HepG2 (cell line): Measurements from ENCODE around the gene GNB1. TPM values are rescaled to one million over a fixed set of nuclear protein-coding genes. Genes with fewer than 3 reads are reported as not detected.

Experiments
- ATAC-seq: fragments of 200-7000 bp; cut with Tn5 transposase; 3 replicates; pipeline ENCODE4 v1.9.1; 2020; ENCODE audit warnings: mild to moderate bottlenecking, moderate library complexity
- BruUV-seq: library from RNA; stranded (reverse); fragments of 400-500 nt; replicated peaks from 2 replicates; lab custom pipeline; 2021; lab: Mats Ljungman, UMichigan
- CTCF ChIA-PET: fragments of 300-600 bp; formaldehyde crosslinking; extraction: SDS; loops from one replicate; lab custom pipeline; 2021; ENCODE audit warnings: low total read pairs, inconsistent platforms, low intra/inter-chr PET ratio; lab: Yijun Ruan, JAX
- POLR2A ChIA-PET: fragments of 350-600 bp; sonication (Branson Sonifier 250); formaldehyde crosslinking; loops from one replicate; lab custom pipeline; 2020; ENCODE audit warnings: antibody characterized with exemption, inconsistent platforms; lab: Yijun Ruan, JAX
- DNase-seq: peaks from one replicate; pipeline ENCODE4 v3.0.0-alpha.2; 2015; ENCODE audit warnings: low spot score
- FAIRE-seq: peaks from 3 replicates; lab custom pipeline; 2011; peaks lifted over from hg19 to GRCh38; lab: Jason Lieb, UNC
- H2AFZ ChIP-seq: one replicate; pipeline ENCODE4 v1.6.1; 2011; ENCODE audit warnings: low read length, inconsistent platforms
- H3K27ac ChIP-seq: fragments of 300-600 bp; 3 replicates; pipeline ENCODE4 v1.8.0; 2011; ENCODE audit warnings: mixed run types, mild to moderate bottlenecking, mixed read lengths, low read length, inconsistent platforms; ENCODE audit not compliant: insufficient read depth; ENCODE audit errors: extremely low read length
- H3K27me3 ChIP-seq, 2 experiments: fragments of 200-600 bp in 1 of 2; 2 replicates in 1 of 2; 3 replicates in 1 of 2; pipeline versions ENCODE4 v1.6.0 to v1.8.0; 2011; ENCODE audit warnings: low read length in 2 of 2, mild to moderate bottlenecking in 2 of 2, moderate library complexity in 2 of 2, inconsistent platforms in 1 of 2; ENCODE audit not compliant: insufficient read depth in 2 of 2, control insufficient read depth in 1 of 2
- H3K36me3 ChIP-seq, 2 experiments: fragments of 200-600 bp in 1 of 2; replicated peaks in 1 of 2; 2 replicates in 1 of 2; 3 replicates in 1 of 2; pipeline versions ENCODE4 v1.5.1 to v1.8.0; 2011; ENCODE audit warnings: low read length in 2 of 2, inconsistent platforms in 1 of 2; ENCODE audit not compliant: insufficient read depth in 2 of 2, control insufficient read depth in 1 of 2
- H3K4me1 ChIP-seq: 2 replicates; pipeline ENCODE4 v1.5.1; 2012; ENCODE audit warnings: low read length, inconsistent platforms; ENCODE audit not compliant: insufficient read depth
- H3K4me2 ChIP-seq: 2 replicates; pipeline ENCODE4 v1.6.0; 2011; ENCODE audit warnings: low read depth, low read length, inconsistent platforms
- H3K4me3 ChIP-seq, 3 experiments: fragments of 200-600 bp in 1 of 3; sonication (generic), shearing (Covaris generic) in 1 of 3; replicated peaks in 1 of 3; 2 replicates each; pipeline ENCODE4 v1.5.1; 2011 to 2016; ENCODE audit warnings: low read length in 3 of 3, inconsistent platforms in 2 of 3, low read depth in 2 of 3, mild to moderate bottlenecking in 2 of 3, control low read depth in 1 of 3, mixed read lengths in 1 of 3; ENCODE audit not compliant: insufficient read depth in 1 of 3
- H3K79me2 ChIP-seq: one replicate; pipeline ENCODE4 v1.6.1; 2011; ENCODE audit warnings: low read length, inconsistent platforms; ENCODE audit not compliant: insufficient read depth
- H3K9ac ChIP-seq: 2 replicates; pipeline ENCODE4 v1.6.0; 2011; ENCODE audit warnings: mild to moderate bottlenecking, low read depth, low read length, inconsistent platforms; ENCODE audit not compliant: insufficient read depth
- H3K9me3 ChIP-seq: 2 replicates; pipeline ENCODE4 v1.5.1; 2012; ENCODE audit warnings: mild to moderate bottlenecking, low read length
- H4K20me1 ChIP-seq: 2 replicates; pipeline ENCODE4 v1.6.0; 2011; ENCODE audit warnings: inconsistent platforms, mild to moderate bottlenecking, low read length, moderate library complexity; ENCODE audit not compliant: insufficient read depth
- DBP ChIP-seq: sonication (generic); formaldehyde crosslinking; IDR thresholded peaks from 2 replicates; pipeline ENCODE4 v1.4.0; 2020; ENCODE audit warnings: missing genetic modification reagents; ENCODE audit errors: not compliant biosample characterization
- GTF2F1 ChIP-seq: fragments of 150-350 bp; IDR thresholded peaks from 2 replicates; pipeline ENCODE4 v1.6.1; 2014; ENCODE audit warnings: low read length
- KDM3A ChIP-seq: IDR thresholded peaks from 2 replicates; pipeline ENCODE4 v1.6.1; 2018; ENCODE audit warnings: low read depth, missing compliant biosample characterization
- MAF1 ChIP-seq: sonication (generic); formaldehyde crosslinking; IDR thresholded peaks from 2 replicates; pipeline ENCODE4 v1.5.0; 2020; ENCODE audit warnings: missing genetic modification reagents, borderline replicate concordance
- MAX ChIP-seq: IDR thresholded peaks from 2 replicates; pipeline ENCODE4 v1.6.1; 2012; ENCODE audit warnings: inconsistent platforms
- MZF1 ChIP-seq: sonication (generic); formaldehyde crosslinking; IDR thresholded peaks from 2 replicates; pipeline ENCODE4 v1.8.1; 2023; ENCODE audit warnings: mild to moderate bottlenecking, missing genetic modification reagents, borderline replicate concordance
- THAP9 ChIP-seq: sonication (generic); formaldehyde crosslinking; IDR thresholded peaks from 2 replicates; pipeline ENCODE4; 2020; ENCODE audit warnings: missing genetic modification reagents, mild to moderate bottlenecking, borderline replicate concordance
- USF2 ChIP-seq, 2 experiments: sonication (generic) in 1 of 2; formaldehyde crosslinking in 1 of 2; IDR thresholded peaks; 2 replicates each; pipeline versions ENCODE4 v1.5.1 to v1.6.1; 2011 to 2020; ENCODE audit warnings: borderline replicate concordance in 1 of 2, low read depth in 1 of 2, low read length in 1 of 2, mild to moderate bottlenecking in 1 of 2, missing genetic modification reagents in 1 of 2, moderate library complexity in 1 of 2
- ZNF256 ChIP-seq: sonication (generic); formaldehyde crosslinking; conservative IDR thresholded peaks from 2 replicates; pipeline ENCODE4 v1.4.0; 2020; ENCODE audit warnings: missing genetic modification reagents
- ZNF274 ChIP-seq: sonication (generic); formaldehyde crosslinking; IDR thresholded peaks from 2 replicates; pipeline ENCODE4 v1.5.1; 2020; ENCODE audit warnings: mild to moderate bottlenecking, missing genetic modification reagents
- ZNF780A ChIP-seq: sonication (generic); formaldehyde crosslinking; IDR thresholded peaks from 2 replicates; pipeline ENCODE4 v1.8.0; 2022; ENCODE audit warnings: mild to moderate bottlenecking, missing genetic modification reagents, moderate library complexity
- ZNF839 ChIP-seq: sonication (generic); formaldehyde crosslinking; IDR thresholded peaks from 2 replicates; pipeline ENCODE4 v1.4.0; 2020; ENCODE audit warnings: missing genetic modification reagents, mild to moderate bottlenecking, borderline replicate concordance
- WGBS: methylation state at CpG from one replicate; pipeline ENCODE4 v1.1.6; 2017; ENCODE audit warnings: low lambda C conversion rate; 5-methylcytosine and 5-hydroxymethylcytosine counted together
- in situ Hi-C: cut with HindIII; loops from 2 replicates; pipeline ENCODE4 v1.10.0; 2017; ENCODE audit warnings: low pct_unique_long_range_greater_than_20kb; ENCODE audit not compliant: extremely low pct_ligation_motif_present
- intact Hi-C: fragments of 100-400 bp; cut with micrococcal nuclease; formaldehyde crosslinking; loops from one replicate; pipeline ENCODE4 v1.10.0; 2022; ENCODE audit not compliant: unreplicated experiment
- polyA plus RNA-seq, 8 experiments: library from polyadenylated mRNA; depleted of rRNA in 3 of 8; stranded (reverse) in 7 of 8; unstranded in 1 of 8; fragments of >200 nt; fragmentation: Illumina TruSeq in 4 of 8; extraction: Trizol in 4 of 8; gene quantifications; 2 replicates each; pipeline versions ENCODE4 v1.2.1 to v1.2.3, GENCODE V29; 2011 to 2016; ENCODE audit warnings: low read depth in 4 of 8, missing spikeins in 1 of 8, mixed read lengths in 1 of 8; ENCODE audit not compliant: insufficient read depth in 1 of 8
- total RNA-seq, 5 experiments: library from RNA; depleted of rRNA; stranded (reverse); fragments of >200 nt; fragmentation: Illumina TruSeq; extraction: Trizol; gene quantifications; 2 replicates each; pipeline ENCODE4 v1.2.3, GENCODE V29; 2016; ENCODE audit warnings: low read depth in 1 of 5

The GNB1 gene
- total and polyA plus RNA-seq, 2 of the 13 experiments (the other 11 are each of a cell fraction or from before 2014, with no cell fraction given), result 66.2 to 327 TPM

- no peak overlapping the region for H3K9ac ChIP-seq
- WGBS, result 93% methylated on average over 12 of the region's 12 CpGs
- CTCF ChIA-PET, result no interaction called here
Observed at GRCh38 chr1:1903224-1903623, 12.3 kb upstream of the GNB1 start.

More at GRCh38 chr1:1903224-1903623, 12.3 kb upstream of the GNB1 start:
- DNase-seq (no peak), FAIRE-seq (no peak), ATAC-seq (no peak)
- H3K36me3 ChIP-seq, result no peaks in the 10 kb centered on the region
- H3K4me1 ChIP-seq, result peaks cover 58% of the 10 kb centered on the region
- no peaks in the 10 kb centered on the region for H3K79me2 ChIP-seq
- no peak for TF ChIP-seq ZNF256 (CRISPR knock-in tag)
- TF ChIP-seq MAX, result no peak
- TF ChIP-seq USF2 (IDR thresholded peaks at IDR 0.05; ENCODE audit: low read depth, low read length), result no peak
- no peak for TF ChIP-seq USF2 (CRISPR knock-in tag; IDR thresholded peaks at IDR 0.05; ENCODE audit: borderline replicate concordance)
- no peak for TF ChIP-seq MAF1 (CRISPR knock-in tag)
- no peak for TF ChIP-seq MZF1 (CRISPR knock-in tag)
- no peak for TF ChIP-seq DBP (CRISPR knock-in tag)
- no peak for TF ChIP-seq KDM3A
- no peak for TF ChIP-seq ZNF780A (CRISPR knock-in tag)
- no peak for TF ChIP-seq ZNF839 (CRISPR knock-in tag)
- TF ChIP-seq THAP9, result no peak
- TF ChIP-seq GTF2F1, result no peak
- TF ChIP-seq ZNF274 (CRISPR knock-in tag), result no peak
- no peaks in the 10 kb centered on the region for H3K9me3 ChIP-seq
- no peaks in the 10 kb centered on the region for H4K20me1 ChIP-seq
- no TSS peak for BruUV-seq
- H3K27me3 ChIP-seq, result no peaks in the 10 kb centered on the region; a peak in 1 of 5 replicates
- H3K4me3 ChIP-seq, result no peak overlapping the region
- POLR2A ChIA-PET, result no interaction called here
- intact Hi-C loops, result loop anchor here (10.0 kb wide), 1 partner anchor 48 kb away; no protein-coding TSS in a partner anchor
- H3K4me2 ChIP-seq, result no peak overlapping the region
- H2AFZ ChIP-seq, result no peak overlapping the region
- in situ Hi-C loops, result loop anchor here (10.0 kb wide), 1 partner anchor 118 kb away; no protein-coding TSS in a partner anchor
- H3K27ac ChIP-seq, result no peak overlapping the region
